Fibroblast of lung (primary cell): ENCODE results near the gene FBXL14.

Experiments
- CTCF ChIP-seq, 2 donors: IDR thresholded peaks in 1 of 2; conservative IDR thresholded peaks in 1 of 2; 1 replicate in 1 of 2; 2 replicates in 1 of 2; pipeline ENCODE4 v1.5.1; 2011 to 2012; ENCODE audit warnings: low read length in 2 of 2, control low read depth in 1 of 2, inconsistent platforms in 1 of 2, low read depth in 1 of 2, mild to moderate bottlenecking in 1 of 2
- EZH2 ChIP-seq: IDR thresholded peaks from 2 replicates; pipeline ENCODE4 v1.5.1; 2012; ENCODE audit warnings: low read length, control low read depth, mild to moderate bottlenecking; ENCODE audit errors: missing control alignments

GRCh38 chr12:1595026-1595561 lies 713 bp upstream of the FBXL14 start:
- TF ChIP-seq CTCF (conservative IDR thresholded peaks at IDR 0.05 in 1 of 2, IDR thresholded peaks at IDR 0.05 in 1 of 2; ENCODE audit: low read depth in 1 of 2, low read length in 2 of 2) (no peak), EZH2 (no peak)
